HFF-Myc (cell line): ENCODE measurements around the gene CYP4B1.
"Not testable (repeated sequence)": the region's sequence is repeated elsewhere in the genome, so short reads cannot be mapped to it uniquely, and the experiment has no call there.

ENCODE experiments used
- DNase-seq: peaks from one replicate; pipeline ENCODE4 v3.0.0-alpha.2; 2011; ENCODE audit warnings: low read depth; ENCODE audit errors: extremely low read depth
- H3K4me3 ChIP-seq: replicated peaks from 2 replicates; pipeline ENCODE4 v1.5.1; 2011; ENCODE audit warnings: low read depth, mild to moderate bottlenecking, control low read depth, low read length
- CTCF ChIP-seq: IDR thresholded peaks from 2 replicates; pipeline ENCODE4 v1.5.1; 2012; ENCODE audit warnings: mild to moderate bottlenecking, low read depth, low read length, control low read depth; ENCODE audit errors: missing control alignments

CYP4B1 gene

GRCh38 chr1:46769028-46769740, 29.7 kb upstream of the CYP4B1 start:
- no peak for DNase-seq
- no peak overlapping the region for H3K4me3 ChIP-seq
- TF ChIP-seq CTCF, result no peak

- no peak for DNase-seq
- no peak overlapping the region for H3K4me3 ChIP-seq
- TF ChIP-seq CTCF, result no peak
These were observed 28.3 kb upstream of the CYP4B1 start for GRCh38 chr1:46770541-46770940.

GRCh38 chr1:46772571-46772970, 26.3 kb upstream of the CYP4B1 start:
- no peak for DNase-seq
- no peak overlapping the region for H3K4me3 ChIP-seq
- no peak for TF ChIP-seq CTCF

GRCh38 chr1:46774297-46774696, 24.5 kb upstream of the CYP4B1 start:
- DNase-seq, result no peak
- no peak for TF ChIP-seq CTCF
- H3K4me3 ChIP-seq, result no peak overlapping the region

- not testable (repeated sequence) for DNase-seq
These were observed 20.4 kb upstream of the CYP4B1 start for GRCh38 chr1:46778456-46778855.

GRCh38 chr1:46784666-46785065, 14.2 kb upstream of the CYP4B1 start:
- H3K4me3 ChIP-seq, result no peak overlapping the region
- DNase-seq, result no peak
- no peak for TF ChIP-seq CTCF

More at GRCh38 chr1:46778456-46778855, 20.4 kb upstream of the CYP4B1 start:
- not testable (repeated sequence) for H3K4me3 ChIP-seq

GRCh38 chr1:46788634-46789033, 10.2 kb upstream of the CYP4B1 start:
- DNase-seq, H3K4me3 ChIP-seq: not testable (repeated sequence)

GRCh38 chr1:46790446-46791101, 8.3 kb upstream of the CYP4B1 start:
- no peak for TF ChIP-seq CTCF
- no peak overlapping the region for H3K4me3 ChIP-seq
- DNase-seq, result no peak
